Mucosa of descending colon (tissue), 3 donors: Measurements from ENCODE around the gene C17orf114.
A peak's percentile ranks its signal among the peaks of the same experiment; 100 is the strongest.

Experiments
- ATAC-seq: fragments of 200-7000 bp; cut with Tn5 transposase; one replicate; pipeline ENCODE4 v1.9.1; 2020; ENCODE audit warnings: mild to moderate bottlenecking, moderate library complexity
- DNase-seq, 3 donors: peaks; one replicate each; pipeline ENCODE4 v3.0.0-alpha.2; 2020
- H3K36me3 ChIP-seq: fragments of 200-600 bp; one replicate; pipeline ENCODE4 v1.8.0; 2021; ENCODE audit warnings: low read depth, mild to moderate bottlenecking
- H3K4me1 ChIP-seq: fragments of 200-600 bp; one replicate; pipeline ENCODE4 v1.8.0; 2021; ENCODE audit warnings: low read depth, mild to moderate bottlenecking
- H3K4me3 ChIP-seq: fragments of 200-600 bp; one replicate; pipeline ENCODE4 v1.8.0; 2021; ENCODE audit warnings: mild to moderate bottlenecking
- H3K9me3 ChIP-seq: fragments of 200-600 bp; one replicate; pipeline ENCODE4 v1.8.0; 2021; ENCODE audit warnings: mild to moderate bottlenecking
- intact Hi-C, 2 donors: fragments of 100-400 bp; cut with DNase I in 1 of 2; cut with micrococcal nuclease in 1 of 2; formaldehyde crosslinking; loops; one replicate each; pipeline versions ENCODE4 v1.11.0 to v1.11.1; 2022; cut with DNase I, micrococcal nuclease
- TF ChIP-seq, protein P1 (sequence below): fragments of 200-600 bp; IDR thresholded peaks from one replicate; pipeline ENCODE4 v1.8.0; 2022; ENCODE audit warnings: antibody characterized with exemption, mild to moderate bottlenecking
- donor health status: DM: no; HTN: no; CAD: no; lungs with moderate emphysema.
- donor health status: DM: no; HTN: no; CAD: no.
- donor health status: DM: no; HTN: yes; CAD: no.

The C17orf114 gene

DNA sequence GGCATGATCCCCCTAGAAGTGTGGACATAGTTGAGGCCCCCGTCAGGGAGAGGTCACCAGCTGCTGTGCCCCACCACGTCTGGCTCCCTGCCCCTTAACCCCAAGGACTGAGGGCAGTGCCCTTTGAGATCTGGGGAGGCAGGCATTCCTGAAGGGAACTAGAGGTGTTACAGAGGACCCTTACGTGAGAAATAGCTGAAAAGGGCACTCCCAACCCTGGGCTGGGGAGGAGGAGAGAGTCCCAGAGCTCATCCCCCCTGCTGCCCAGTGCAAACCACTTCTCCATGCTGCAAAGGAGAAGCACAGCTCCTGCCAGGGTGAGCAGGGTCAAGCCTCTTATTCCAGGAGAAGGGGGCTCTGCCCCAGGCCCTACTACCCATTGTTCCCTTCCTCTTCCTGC, 20.7 kb upstream of the C17orf114 start:
- TF ChIP-seq, protein P1, sequence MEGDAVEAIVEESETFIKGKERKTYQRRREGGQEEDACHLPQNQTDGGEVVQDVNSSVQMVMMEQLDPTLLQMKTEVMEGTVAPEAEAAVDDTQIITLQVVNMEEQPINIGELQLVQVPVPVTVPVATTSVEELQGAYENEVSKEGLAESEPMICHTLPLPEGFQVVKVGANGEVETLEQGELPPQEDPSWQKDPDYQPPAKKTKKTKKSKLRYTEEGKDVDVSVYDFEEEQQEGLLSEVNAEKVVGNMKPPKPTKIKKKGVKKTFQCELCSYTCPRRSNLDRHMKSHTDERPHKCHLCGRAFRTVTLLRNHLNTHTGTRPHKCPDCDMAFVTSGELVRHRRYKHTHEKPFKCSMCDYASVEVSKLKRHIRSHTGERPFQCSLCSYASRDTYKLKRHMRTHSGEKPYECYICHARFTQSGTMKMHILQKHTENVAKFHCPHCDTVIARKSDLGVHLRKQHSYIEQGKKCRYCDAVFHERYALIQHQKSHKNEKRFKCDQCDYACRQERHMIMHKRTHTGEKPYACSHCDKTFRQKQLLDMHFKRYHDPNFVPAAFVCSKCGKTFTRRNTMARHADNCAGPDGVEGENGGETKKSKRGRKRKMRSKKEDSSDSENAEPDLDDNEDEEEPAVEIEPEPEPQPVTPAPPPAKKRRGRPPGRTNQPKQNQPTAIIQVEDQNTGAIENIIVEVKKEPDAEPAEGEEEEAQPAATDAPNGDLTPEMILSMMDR: no peak
- no peaks in the 10 kb centered on the region for H3K36me3 ChIP-seq
- DNase-seq (no peak), ATAC-seq (no peak)
- intact Hi-C loops: no loop called here
- no peaks in the 10 kb centered on the region for H3K9me3 ChIP-seq
- H3K4me1 ChIP-seq: no peaks in the 10 kb centered on the region
- no peak overlapping the region for H3K4me3 ChIP-seq

DNA sequence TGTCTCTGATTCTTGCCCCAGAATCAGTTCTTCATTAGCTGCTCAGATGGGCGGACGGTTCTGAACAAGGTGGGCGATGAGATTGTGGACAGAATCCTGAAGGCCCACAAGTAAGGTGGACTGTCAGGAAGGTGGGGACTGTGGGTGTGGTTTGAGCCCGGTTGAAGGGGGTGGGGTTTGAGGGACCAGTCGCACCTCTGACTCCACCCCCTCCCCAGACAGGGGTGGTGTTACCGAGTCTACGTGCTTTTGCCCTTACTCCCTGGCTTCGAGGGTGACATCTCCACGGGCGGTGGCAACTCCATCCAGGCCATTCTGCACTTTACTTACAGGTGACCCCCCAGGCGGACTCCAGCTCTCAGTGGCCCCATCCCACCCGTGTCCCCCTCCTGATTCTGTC, 16.1 kb upstream of the C17orf114 start:
- DNase-seq (peak in 1 of 3 donors; percentile 19), ATAC-seq (no peak)
- intact Hi-C loops: no loop called here
- Histone ChIP-seq H3K36me3 (no peaks in the 10 kb centered on the region), H3K9me3 (no peaks in the 10 kb centered on the region), H3K4me3 (no peak overlapping the region), H3K4me1 (no peaks in the 10 kb centered on the region)
- TF ChIP-seq, protein P1: no peak

DNA sequence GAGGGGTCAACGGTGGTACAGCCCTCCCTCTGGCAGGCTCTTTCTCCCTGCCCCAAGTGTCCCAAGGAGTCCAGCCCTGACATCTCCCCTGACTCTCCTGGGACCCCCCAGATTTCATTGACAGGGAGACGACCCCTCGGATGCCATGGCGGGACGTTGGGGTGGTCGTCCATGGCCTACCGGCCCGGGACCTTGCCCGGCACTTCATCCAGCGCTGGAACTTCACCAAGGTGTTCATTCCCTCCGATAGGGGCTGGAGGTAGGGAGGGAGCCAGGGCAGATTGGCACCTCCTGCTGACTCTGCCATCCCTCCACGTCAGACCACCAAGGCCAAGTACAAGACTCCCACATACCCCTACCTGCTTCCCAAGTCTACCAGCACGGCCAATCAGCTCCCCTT, 14.7 kb upstream of the C17orf114 start:
- H3K36me3 ChIP-seq: no peaks in the 10 kb centered on the region
- H3K4me1 ChIP-seq: no peaks in the 10 kb centered on the region
- ATAC-seq (no peak), DNase-seq (no peak)
- H3K4me3 ChIP-seq: no peak overlapping the region
- TF ChIP-seq, protein P1: no peak
- intact Hi-C loops: no loop called here
- no peaks in the 10 kb centered on the region for H3K9me3 ChIP-seq

DNA sequence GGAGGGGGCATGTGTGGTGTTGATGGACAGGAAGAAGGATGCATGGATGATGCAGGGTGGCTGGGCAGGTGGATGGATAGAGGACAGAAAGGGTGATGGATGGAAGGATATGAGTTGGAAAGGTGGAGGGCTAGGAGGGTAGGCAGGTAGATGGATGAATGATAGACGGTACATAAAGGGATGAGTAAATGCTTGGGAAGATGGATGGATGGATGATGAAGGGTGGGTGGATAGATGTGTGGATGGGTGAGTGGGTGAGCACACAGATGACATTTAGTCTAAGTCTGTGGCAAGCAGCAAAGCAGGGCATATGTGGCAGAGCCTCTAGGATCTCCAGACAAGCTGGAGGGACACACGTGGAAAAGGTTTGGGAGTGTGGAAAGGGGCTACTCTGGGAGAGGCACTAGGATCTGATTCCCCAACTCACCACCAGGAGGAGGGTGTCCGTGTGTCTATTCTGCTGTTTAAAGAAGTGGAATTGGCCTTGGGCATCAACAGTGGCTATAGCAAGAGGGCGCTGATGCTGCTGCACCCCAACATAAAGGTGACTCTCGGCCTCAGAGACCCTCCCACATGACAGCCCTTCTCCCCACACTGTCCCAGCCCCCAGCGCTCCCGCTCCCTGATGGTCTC, 13.0 kb upstream of the C17orf114 start:
- intact Hi-C loops: no loop called here
- peak; percentile 38 for ATAC-seq
- H3K9me3 ChIP-seq: no peaks in the 10 kb centered on the region
- no peaks in the 10 kb centered on the region for H3K4me1 ChIP-seq
- DNase-seq: peak in 1 of 3 donors; percentile 19
- no peak overlapping the region for H3K4me3 ChIP-seq
- H3K36me3 ChIP-seq: no peaks in the 10 kb centered on the region
- TF ChIP-seq, protein P1: no peak

DNA sequence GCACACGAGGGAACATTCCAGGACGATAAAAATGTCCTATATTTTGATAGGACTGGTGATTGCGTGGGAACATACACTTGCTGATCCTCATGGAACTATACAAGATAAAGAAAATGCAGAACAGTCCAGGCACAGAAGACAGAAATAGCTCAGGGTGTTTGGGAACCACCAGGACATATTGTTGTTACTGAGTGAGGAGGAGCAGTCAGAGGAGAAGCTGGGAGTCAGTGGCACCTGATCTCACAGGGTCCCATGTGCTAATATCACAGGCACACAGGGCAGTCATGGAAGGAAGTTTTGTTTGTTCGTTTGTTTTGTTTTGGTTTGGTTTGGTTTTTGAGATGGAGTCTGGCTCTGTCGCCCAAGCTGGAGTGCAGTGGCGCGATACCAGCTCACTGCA, 10.6 kb upstream of the C17orf114 start:
- intact Hi-C loops: no loop called here
- ATAC-seq (no peak), DNase-seq (no peak)
- Histone ChIP-seq H3K4me3 (no peak overlapping the region), H3K36me3 (no peaks in the 10 kb centered on the region), H3K9me3 (no peaks in the 10 kb centered on the region), H3K4me1 (peaks cover 3% of the 10 kb centered on the region)
- TF ChIP-seq, protein P1: no peak

DNA sequence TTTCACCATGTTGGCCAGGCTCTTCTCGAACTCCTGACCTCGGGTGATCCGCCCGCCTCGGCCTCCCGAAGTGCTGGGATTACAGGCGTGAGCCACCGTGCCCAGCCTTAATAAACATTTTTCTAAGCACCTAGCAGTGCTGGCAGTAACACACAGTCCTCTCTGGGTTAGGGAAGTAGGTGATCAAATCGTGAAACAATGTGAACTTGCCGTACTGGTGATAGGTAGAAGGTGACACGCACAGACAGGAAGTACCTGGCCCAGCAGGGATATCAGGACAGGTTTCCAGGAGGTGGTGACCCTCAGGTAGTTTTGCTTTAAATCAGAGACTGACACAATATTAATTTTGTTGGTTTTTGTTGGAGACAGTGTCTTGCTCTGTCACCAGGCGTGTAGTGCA, 9.3 kb upstream of the C17orf114 start:
- DNase-seq (no peak), ATAC-seq (no peak)
- Histone ChIP-seq H3K36me3 (no peaks in the 10 kb centered on the region), H3K4me1 (peaks cover 6% of the 10 kb centered on the region), H3K4me3 (no peak overlapping the region), H3K9me3 (no peaks in the 10 kb centered on the region)
- TF ChIP-seq, protein P1: no peak
- intact Hi-C loops: no loop called here
